Transverse colon (tissue), 4 donors: ENCODE results near the gene CYREN. TPM values are rescaled to one million over a fixed set of nuclear protein-coding genes. Genes with fewer than 3 reads are reported as not detected.
"Not testable (repeated sequence)": the region's sequence is repeated elsewhere in the genome, so short reads cannot be mapped to it uniquely, and the experiment has no call there.

Source experiments
- DNase-seq: peaks from one replicate; pipeline ENCODE4 v3.0.0-alpha.2; 2019
- H3K27ac ChIP-seq, 4 donors: fragments of 200-600 bp; sonication (generic); 2 replicates each; pipeline ENCODE4 v1.5.1; 2016 to 2018; ENCODE audit warnings: inconsistent platforms in 4 of 4
- H3K27me3 ChIP-seq: fragments of 200-600 bp; sonication (generic); 2 replicates; pipeline ENCODE4 v1.5.1; 2017; ENCODE audit warnings: inconsistent platforms
- H3K36me3 ChIP-seq, 4 donors: fragments of 200-600 bp; sonication (generic); 2 replicates each; pipeline ENCODE4 v1.5.1; 2017 to 2019; ENCODE audit warnings: inconsistent platforms in 4 of 4
- H3K4me1 ChIP-seq, 4 donors: fragments of 200-600 bp; sonication (generic); 2 replicates each; pipeline ENCODE4 v1.5.1; 2017 to 2020; ENCODE audit warnings: inconsistent platforms in 4 of 4
- H3K4me3 ChIP-seq, 4 donors: fragments of 200-600 bp; sonication (generic); 1 replicate in 1 of 4; 2 replicates in 3 of 4; pipeline versions ENCODE4 v1.5.1 to v1.6.1; 2017 to 2019; ENCODE audit warnings: inconsistent platforms in 4 of 4
- H3K9me3 ChIP-seq, 2 donors: fragments of 200-600 bp; sonication (generic); 2 replicates each; pipeline ENCODE4 v1.5.1; 2017 to 2019; ENCODE audit warnings: inconsistent platforms in 2 of 2
- CTCF ChIP-seq, 5 experiments: fragments of 200-600 bp in 3 of 5; fragments of 450-650 bp in 2 of 5; sonication (generic) in 3 of 5; IDR thresholded peaks; 1 replicate in 2 of 5; 2 replicates in 3 of 5; pipeline ENCODE4 v1.5.1; 2016 to 2017; ENCODE audit warnings: antibody characterized with exemption in 5 of 5, inconsistent platforms in 3 of 5, mild to moderate bottlenecking in 2 of 5, moderate library complexity in 1 of 5
- EP300 ChIP-seq: sonication (generic); formaldehyde crosslinking; IDR thresholded peaks from one replicate; pipeline ENCODE4 v1.6.1; 2017; ENCODE audit warnings: antibody characterized with exemption, low read depth
- POLR2A ChIP-seq: fragments of 450-650 bp; IDR thresholded peaks from one replicate; pipeline ENCODE4 v1.6.1; 2016; ENCODE audit warnings: antibody characterized with exemption, mild to moderate bottlenecking, moderate library complexity
- POLR2AphosphoS5 ChIP-seq, 3 donors: sonication (generic); formaldehyde crosslinking; IDR thresholded peaks; one replicate each; pipeline ENCODE4 v1.6.1; 2016; ENCODE audit warnings: antibody characterized with exemption in 3 of 3
- WGBS, 2 donors: methylation state at CpG; one replicate each; pipeline ENCODE4 v1.1.5; 2018; ENCODE audit warnings: low coverage in 1 of 2; 5-methylcytosine and 5-hydroxymethylcytosine counted together
- in situ Hi-C, 4 donors: fragments of 200-750 bp; cut with MboI; loops; one replicate each; pipeline versions ENCODE4 v1.15.0 to v1.15.1; 2017; ENCODE audit warnings: low sequenced_read_pairs in 3 of 4, low pct_ligation_motif_present in 1 of 4, low pct_unique_long_range_greater_than_20kb in 1 of 4
- intact Hi-C: fragments of 100-400 bp; cut with DNase I; formaldehyde crosslinking; loops from one replicate; pipeline ENCODE4 v1.15.1; 2023; ENCODE audit warnings: low total_unique reads
- small RNA-seq, 4 donors: library from RNA; depleted of rRNA; stranded (forward); fragments of <200 nt; gene quantifications; one replicate each; pipeline ENCODE3, GENCODE V24; 2016
- total RNA-seq, 4 donors: library from RNA; depleted of rRNA; stranded (reverse); fragments of >200 nt; gene quantifications; one replicate each; pipeline ENCODE4 v1.1.0, GENCODE V29; 2016

Gene CYREN
- total RNA-seq, 4 donors from 2014 or later = 30.8 to 88.3 (median 37.8) TPM

GRCh38 chr7:135128931-135129330 is 41.6 kb downstream of the CYREN start:
- no peak overlapping the region for H3K27ac ChIP-seq
- no CpG with 5 or more reads among the region's 1 CpG for WGBS, 2 donors
- H3K4me1 ChIP-seq = no peaks in the 10 kb centered on the region
- no peak overlapping the region for H3K4me3 ChIP-seq
- intact Hi-C loops = loop anchor here (10.0 kb wide), 1 partner anchor 124 kb away; no protein-coding TSS in a partner anchor
- no peaks in the 10 kb centered on the region for H3K36me3 ChIP-seq
- TF ChIP-seq CTCF (IDR thresholded peaks at IDR 0.05) = no peak
- no peak for TF ChIP-seq POLR2AphosphoS5 (IDR thresholded peaks at IDR 0.05)
- TF ChIP-seq EP300 = no peak
- no peak for TF ChIP-seq POLR2A
- DNase-seq = no peak
- H3K27me3 ChIP-seq = no peaks in the 10 kb centered on the region
- H3K9me3 ChIP-seq = peaks cover 0 to 9% of the 10 kb centered on the region in 2 donors
- in situ Hi-C loops = no loop called here

GRCh38 chr7:135124631-135125030 is 45.9 kb downstream of the CYREN start:
- intact Hi-C loops = loop anchor here (10.0 kb wide), 1 partner anchor 120 kb away; no protein-coding TSS in a partner anchor
- DNase-seq, H3K9me3 ChIP-seq, H3K4me1 ChIP-seq, H3K4me3 ChIP-seq, H3K27me3 ChIP-seq, H3K36me3 ChIP-seq, in situ Hi-C loops, H3K27ac ChIP-seq: not testable (repeated sequence)
- 81 to 100% methylated on average over 1 to 3 of the region's 3 CpGs for WGBS, 2 donors

- TF ChIP-seq POLR2A (no peak), CTCF (IDR thresholded peaks at IDR 0.05) (no peak), EP300 (no peak), POLR2AphosphoS5 (IDR thresholded peaks at IDR 0.05) (no peak)
- no peak overlapping the region for H3K27ac ChIP-seq
- in situ Hi-C loops = no loop called here
- 73% methylated on average over 6 of the region's 6 CpGs; no CpG with 5 or more reads in 1 of the 2 donors for whole genome bisulfite sequencing, 2 donors
- no peak for DNase-seq
- H3K36me3 ChIP-seq = no peaks in the 10 kb centered on the region
- no peaks in the 10 kb centered on the region for H3K27me3 ChIP-seq
- H3K4me1 ChIP-seq = no peaks in the 10 kb centered on the region
- no peaks in the 10 kb centered on the region for H3K9me3 ChIP-seq
- H3K4me3 ChIP-seq = no peak overlapping the region
- intact Hi-C loops = loop anchor here (10.0 kb wide), 1 partner anchor 117 kb away; no protein-coding TSS in a partner anchor
These were observed 48.6 kb downstream of the CYREN start for GRCh38 chr7:135121868-135122267.

GRCh38 chr7:135117096-135117495 is 53.4 kb downstream of the CYREN start:
- Histone ChIP-seq H3K27me3 (no peaks in the 10 kb centered on the region), H3K27ac (no peak overlapping the region), H3K9me3 (no peaks in the 10 kb centered on the region), H3K4me1 (no peaks in the 10 kb centered on the region), H3K4me3 (no peak overlapping the region), H3K36me3 (no peaks in the 10 kb centered on the region)
- in situ Hi-C loops (no loop called here), intact Hi-C loops (loop anchor here (5.0 kb wide), 1 partner anchor 645 kb away; no protein-coding TSS in a partner anchor)
- TF ChIP-seq POLR2A (no peak), EP300 (no peak), POLR2AphosphoS5 (IDR thresholded peaks at IDR 0.05) (no peak), CTCF (IDR thresholded peaks at IDR 0.05) (no peak)
- no peak for DNase-seq
- 92 to 93% methylated on average over 1 of the region's 1 CpG for WGBS, 2 donors

Small RNAs within 50 kb of the gene (small RNA-seq; reads per million reads assigned to genes)
- 0 to 0.56 (median 0.09) reads per million in 4 donors for gene MIR6509

Other genes with a start within 250 kb of the CYREN start
- 1 to 10 TPM in 2 of 4 donors, under 1 TPM in 1, not detected in 1; 0.41 to 2.6 (median 1.1) TPM for gene AGBL3, start 184.2 kb downstream of the CYREN start, total RNA-seq
- gene TMEM140, start 22.6 kb downstream of the CYREN start, total RNA-seq = 10 to 100 TPM in 3 of 4 donors, 1 to 10 TPM in 1; 4.8 to 36.3 (median 28.9) TPM
- gene WDR91, start 40.8 kb upstream of the CYREN start, total RNA-seq = 10 to 100 TPM in 2 of 4 donors, 1 to 10 TPM in 2; 6.7 to 19.9 (median 12.6) TPM
- not detected for gene STRA8, start 63.1 kb upstream of the CYREN start, total RNA-seq